GM19240 (cell line): Measurements from ENCODE around the gene IFIT1.
"Not testable (repeated sequence)": the region's sequence is repeated elsewhere in the genome, so short reads cannot be mapped to it uniquely, and the experiment has no call there.

Experiments
- DNase-seq: peaks from one replicate; pipeline ENCODE4 v3.0.0; 2011; ENCODE audit warnings: low spot score; ENCODE audit not compliant: insufficient read length

IFIT1 gene

GRCh38 chr10:89395141-89395540, 2.7 kb downstream of the IFIT1 start:
- no peak for DNase-seq

- no peak for DNase-seq
Observed at GRCh38 chr10:89398003-89398749, 5.8 kb downstream of the IFIT1 start.

GRCh38 chr10:89399956-89400355, 7.5 kb downstream of the IFIT1 start:
- no peak for DNase-seq

GRCh38 chr10:89403043-89403442, 10.6 kb downstream of the IFIT1 start:
- DNase-seq, result no peak

GRCh38 chr10:89404104-89405047, 12.0 kb downstream of the IFIT1 start:
- no peak for DNase-seq

GRCh38 chr10:89406178-89406577, 13.8 kb downstream of the IFIT1 start:
- not testable (repeated sequence) for DNase-seq

- not testable (repeated sequence) for DNase-seq
Observed at GRCh38 chr10:89407792-89408191, 15.4 kb downstream of the IFIT1 start.

- not testable (repeated sequence) for DNase-seq
Observed at GRCh38 chr10:89409282-89409681, 16.9 kb downstream of the IFIT1 start.

- DNase-seq, result not testable (repeated sequence)
Observed at GRCh38 chr10:89410551-89410950, 18.1 kb downstream of the IFIT1 start.

- DNase-seq, result not testable (repeated sequence)
Observed at GRCh38 chr10:89411135-89411534, 18.7 kb downstream of the IFIT1 start.

- DNase-seq, result not testable (repeated sequence)
Observed at GRCh38 chr10:89412276-89412675, 19.9 kb downstream of the IFIT1 start.

GRCh38 chr10:89413398-89413912, 21.0 kb downstream of the IFIT1 start:
- no peak for DNase-seq

- peak; percentile 47 for DNase-seq
Observed at GRCh38 chr10:89414146-89414878, 21.9 kb downstream of the IFIT1 start, which contains the start of gene IFIT5. TSS of gene IFIT5 (plus strand) at chr10:89414568. CDS start at chr10:89414799, 231 bp downstream.

- DNase-seq, result no peak
Observed at GRCh38 chr10:89414879-89415821, 22.7 kb downstream of the IFIT1 start.

- DNase-seq, result no peak
Observed at GRCh38 chr10:89416465-89416864, 24.0 kb downstream of the IFIT1 start.

GRCh38 chr10:89419548-89419947, 27.1 kb downstream of the IFIT1 start:
- no peak for DNase-seq

- DNase-seq, result no peak
Observed at GRCh38 chr10:89421018-89421476, 28.6 kb downstream of the IFIT1 start.

- no peak for DNase-seq
Observed at GRCh38 chr10:89425000-89425399, 32.6 kb downstream of the IFIT1 start.

- no peak for DNase-seq
Observed at GRCh38 chr10:89426230-89426868, 33.9 kb downstream of the IFIT1 start.
